Stimulated activated CD4-positive, alpha-beta T cell treated with anti-CD3 and anti-CD28 coated beads, Interleukin-15, amount 100 ng/mL, for 48 hours (primary cell): ENCODE measurements around the gene CT47A1.
"Not testable (repeated sequence)": the region's sequence is repeated elsewhere in the genome, so short reads cannot be mapped to it uniquely, and the experiment has no call there.

ENCODE experiments used
- DNase-seq, 2 donors: peaks; one replicate each; pipeline ENCODE4 v3.0.0-alpha.2; 2020; ENCODE audit warnings: low read depth in 2 of 2

CT47A1 gene

GRCh38 chrX:120985660-120986059 lies at the start of gene CT47A1:
CT47A1 (minus strand) TSS chrX:120985760; CDS start chrX:120985529, 231 bp downstream.
- not testable (repeated sequence) for DNase-seq

GRCh38 chrX:121032531-121032930 lies 47.0 kb upstream of the CT47A1 start:
- no peak for DNase-seq

GRCh38 chrX:121030083-121030482 lies 44.5 kb upstream of the CT47A1 start:
- DNase-seq = no peak

- DNase-seq = no peak
Measured at GRCh38 chrX:121028419-121028818, 42.9 kb upstream of the CT47A1 start.

- DNase-seq = no peak
Measured at GRCh38 chrX:121014826-121015225, 29.3 kb upstream of the CT47A1 start.

GRCh38 chrX:121013897-121014455 lies 28.4 kb upstream of the CT47A1 start:
- DNase-seq = no peak

GRCh38 chrX:121011254-121011653 lies 25.7 kb upstream of the CT47A1 start:
- DNase-seq = no peak

GRCh38 chrX:121010218-121010617 lies 24.7 kb upstream of the CT47A1 start:
- no peak for DNase-seq

GRCh38 chrX:121009764-121010163 lies 24.2 kb upstream of the CT47A1 start:
- no peak for DNase-seq

- DNase-seq = no peak
Measured at GRCh38 chrX:121008920-121009319, 23.4 kb upstream of the CT47A1 start.

GRCh38 chrX:121000589-121000988 lies 15.0 kb upstream of the CT47A1 start:
- no peak for DNase-seq

- DNase-seq = no peak
Measured at GRCh38 chrX:120999413-120999812, 13.9 kb upstream of the CT47A1 start.

- DNase-seq = not testable (repeated sequence)
Measured at GRCh38 chrX:120956500-120956899, 29.1 kb downstream of the CT47A1 start, which contains the start of gene CT47A7. CT47A7 (minus strand) TSS chrX:120956600; CDS start chrX:120956345, 255 bp downstream.
